CD4-positive, alpha-beta T cell treated with Interleukin-15 for 4 hours (primary cell): ENCODE data around the gene CEBPB.
"Not testable (repeated sequence)": the region's sequence is repeated elsewhere in the genome, so short reads cannot be mapped to it uniquely, and the experiment has no call there.

ENCODE experiments used
- DNase-seq: peaks from one replicate; pipeline ENCODE4 v3.0.0-alpha.2; 2020; ENCODE audit warnings: low spot score

Gene CEBPB

DNA sequence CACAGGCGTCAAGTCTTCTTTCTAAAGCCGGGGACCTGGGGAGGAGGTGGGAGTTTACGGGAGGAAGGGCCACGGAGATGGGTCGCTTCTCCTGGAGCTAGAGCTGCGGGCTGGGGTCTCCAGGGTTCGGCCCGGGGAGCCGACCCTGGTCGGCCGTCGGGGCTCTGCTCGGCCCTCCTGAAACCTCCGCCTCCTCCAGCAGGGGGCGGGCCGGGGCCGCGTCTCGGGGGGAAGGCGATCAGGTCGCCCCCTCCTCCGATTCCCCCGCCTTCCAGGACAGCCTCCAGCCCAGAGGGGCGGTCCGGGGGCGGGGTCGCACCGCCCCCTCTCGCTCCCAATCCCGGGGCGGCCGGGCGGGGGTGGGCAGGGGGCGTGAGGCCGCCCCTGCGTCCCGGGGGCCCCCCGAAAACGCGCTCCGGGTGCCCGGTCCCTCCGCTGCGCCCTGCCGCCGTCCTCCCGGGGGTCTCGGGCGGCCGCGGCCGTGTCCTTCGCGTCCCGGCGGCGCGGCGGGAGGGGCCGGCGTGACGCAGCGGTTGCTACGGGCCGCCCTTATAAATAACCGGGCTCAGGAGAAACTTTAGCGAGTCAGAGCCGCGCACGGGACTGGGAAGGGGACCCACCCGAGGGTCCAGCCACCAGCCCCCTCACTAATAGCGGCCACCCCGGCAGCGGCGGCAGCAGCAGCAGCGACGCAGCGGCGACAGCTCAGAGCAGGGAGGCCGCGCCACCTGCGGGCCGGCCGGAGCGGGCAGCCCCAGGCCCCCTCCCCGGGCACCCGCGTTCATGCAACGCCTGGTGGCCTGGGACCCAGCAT, at the start of gene CEBPB:
Gene CEBPB (plus strand): TSS at position 580 of the 814 bp plus-strand sequence. CDS start 204 bp downstream, at position 784.
- DNase-seq, result peak; percentile 82

DNA sequence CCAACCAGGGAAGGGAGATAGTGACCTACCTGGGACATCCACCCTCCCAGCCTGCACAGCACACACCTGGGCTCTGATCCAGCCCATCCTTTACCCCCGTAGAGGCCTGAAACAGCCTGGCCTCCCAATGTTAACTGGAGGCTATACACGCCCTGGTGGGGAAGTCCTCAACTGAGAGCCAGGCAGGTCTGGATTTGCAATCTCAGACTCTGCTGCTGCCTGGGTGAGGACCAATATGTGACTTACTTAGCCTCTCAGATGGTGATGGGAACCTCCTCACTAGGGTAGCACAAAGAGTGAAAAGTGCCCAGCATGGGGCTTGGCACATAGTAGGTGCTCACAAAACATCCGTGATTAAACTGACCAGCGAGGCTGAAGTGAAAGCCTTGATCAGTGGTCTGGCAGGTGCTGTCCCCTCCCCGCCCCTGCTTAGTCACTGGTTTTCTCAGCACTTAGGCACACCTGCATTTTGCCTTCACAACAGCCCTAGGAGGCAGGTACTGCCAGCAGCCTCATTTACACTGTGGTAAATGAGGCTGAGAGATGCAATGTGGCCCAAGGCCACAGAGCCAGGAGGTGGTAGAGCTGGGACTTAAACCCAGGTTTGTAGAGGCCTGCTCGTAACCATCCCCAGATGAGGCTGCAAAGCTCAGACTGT, 49.5 kb upstream of the CEBPB start:
- DNase-seq, result no peak

DNA sequence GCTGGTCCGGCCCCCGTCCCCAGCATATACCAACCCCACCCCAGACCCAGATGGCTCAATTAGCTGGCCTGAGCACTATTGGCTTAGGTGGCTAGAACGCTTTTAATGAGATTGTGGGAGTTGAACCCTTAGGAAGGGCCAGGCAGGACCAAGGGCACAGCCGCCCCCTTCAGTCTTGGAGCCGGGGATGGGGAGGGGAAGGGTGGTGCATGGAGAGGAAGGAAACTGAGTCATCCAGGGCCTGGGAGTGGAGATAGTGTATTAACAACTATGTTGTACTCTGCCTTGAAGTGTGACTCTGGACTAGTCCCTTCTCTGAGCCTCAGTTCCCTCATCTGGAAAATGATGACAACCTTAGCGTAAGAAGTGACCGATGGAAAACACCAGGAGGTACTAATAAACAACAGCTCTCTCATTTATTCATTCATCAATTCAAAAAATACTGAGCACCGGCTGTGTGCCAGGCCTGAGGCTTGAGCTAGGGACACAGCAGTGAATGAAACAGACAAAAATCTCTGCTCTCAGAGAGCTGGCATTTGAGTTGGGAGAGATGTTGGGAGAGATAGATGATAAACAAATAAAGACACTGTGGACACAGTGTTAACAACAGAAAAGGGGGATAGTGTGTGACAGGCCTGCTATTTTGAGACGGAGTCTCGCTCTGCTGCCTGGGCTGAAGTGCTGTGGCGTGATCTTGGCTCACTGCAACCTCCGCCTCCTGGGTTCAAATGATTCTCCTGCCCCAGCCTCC, 48.6 kb upstream of the CEBPB start:
- DNase-seq, result no peak

DNA sequence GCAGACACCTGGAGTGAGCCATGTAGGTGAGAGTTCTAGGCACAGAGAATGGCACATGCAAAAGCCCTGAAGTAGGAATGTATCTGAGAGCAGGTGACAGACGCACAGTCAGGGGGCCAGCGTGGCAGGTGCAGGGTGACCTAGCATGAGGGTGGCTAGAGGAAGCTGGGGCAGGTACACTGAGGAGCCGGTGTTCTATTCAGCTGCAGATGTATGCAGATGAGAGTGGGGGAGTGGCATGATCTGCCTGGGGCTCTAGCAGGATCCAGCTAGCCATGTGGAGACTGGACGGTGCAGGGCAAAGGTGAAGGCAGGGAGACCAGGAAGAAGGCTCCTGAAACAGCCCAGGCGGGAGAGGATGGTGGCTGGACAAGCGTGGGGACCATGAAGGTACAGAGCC, 47.8 kb upstream of the CEBPB start:
- no peak for DNase-seq

DNA sequence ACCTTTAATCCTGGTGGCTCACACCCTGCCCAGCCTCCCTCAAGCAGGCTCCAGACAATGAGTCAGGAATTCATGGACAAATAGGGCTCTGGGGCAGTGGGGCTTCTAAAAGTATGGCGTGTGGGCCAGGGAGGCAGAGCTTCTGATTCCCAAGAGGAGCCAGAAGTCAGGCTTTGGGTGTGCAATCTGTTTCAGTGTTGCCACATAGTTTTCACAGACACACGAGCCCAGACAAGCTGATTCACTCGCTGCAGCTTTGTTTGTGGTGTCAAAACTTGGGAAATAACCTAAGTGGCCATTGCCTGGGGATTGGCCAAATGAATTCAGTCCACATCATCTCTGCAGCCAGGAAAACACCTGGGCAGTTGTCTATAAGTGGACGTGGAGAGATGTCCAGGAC, 46.3 kb upstream of the CEBPB start:
- DNase-seq, result no peak

DNA sequence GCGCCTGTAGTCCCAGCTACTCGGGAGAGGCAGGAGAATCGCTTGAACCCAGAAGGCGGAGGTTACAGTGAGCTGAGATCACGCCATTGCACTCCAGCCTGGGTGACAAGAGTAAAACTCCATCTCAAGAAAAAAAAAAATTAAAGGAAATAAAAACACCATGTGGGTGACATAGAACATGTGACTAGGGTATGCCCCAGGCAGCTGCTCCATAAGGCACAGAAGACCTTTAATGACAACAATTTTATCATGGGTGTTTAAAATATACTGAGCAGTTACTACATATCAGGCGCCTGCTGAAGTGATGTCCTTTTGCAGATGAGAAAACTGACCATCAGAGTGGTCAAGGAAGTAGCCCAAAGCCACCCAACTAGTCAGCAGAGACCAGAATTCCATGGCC, 45.1 kb upstream of the CEBPB start:
- DNase-seq, result no peak

DNA sequence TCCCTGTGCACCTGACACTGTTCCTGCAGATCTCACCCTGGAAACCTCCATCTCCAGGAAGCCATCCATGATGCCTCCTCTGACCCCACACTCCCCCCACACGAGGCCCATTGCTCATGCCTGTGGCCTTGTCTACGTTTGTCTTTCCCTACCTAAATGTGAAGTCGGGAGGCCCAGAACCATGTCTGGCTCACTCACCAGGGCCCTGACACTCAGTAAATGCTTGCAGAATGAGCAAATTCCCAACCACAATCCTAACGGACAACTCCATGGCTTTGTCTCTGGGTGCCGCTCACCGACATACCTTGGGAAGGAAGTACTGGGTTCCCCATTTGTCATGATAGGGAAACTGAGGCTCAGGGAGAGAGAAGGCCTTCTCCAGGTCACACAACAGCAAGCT, 44.4 kb upstream of the CEBPB start:
- DNase-seq, result no peak

DNA sequence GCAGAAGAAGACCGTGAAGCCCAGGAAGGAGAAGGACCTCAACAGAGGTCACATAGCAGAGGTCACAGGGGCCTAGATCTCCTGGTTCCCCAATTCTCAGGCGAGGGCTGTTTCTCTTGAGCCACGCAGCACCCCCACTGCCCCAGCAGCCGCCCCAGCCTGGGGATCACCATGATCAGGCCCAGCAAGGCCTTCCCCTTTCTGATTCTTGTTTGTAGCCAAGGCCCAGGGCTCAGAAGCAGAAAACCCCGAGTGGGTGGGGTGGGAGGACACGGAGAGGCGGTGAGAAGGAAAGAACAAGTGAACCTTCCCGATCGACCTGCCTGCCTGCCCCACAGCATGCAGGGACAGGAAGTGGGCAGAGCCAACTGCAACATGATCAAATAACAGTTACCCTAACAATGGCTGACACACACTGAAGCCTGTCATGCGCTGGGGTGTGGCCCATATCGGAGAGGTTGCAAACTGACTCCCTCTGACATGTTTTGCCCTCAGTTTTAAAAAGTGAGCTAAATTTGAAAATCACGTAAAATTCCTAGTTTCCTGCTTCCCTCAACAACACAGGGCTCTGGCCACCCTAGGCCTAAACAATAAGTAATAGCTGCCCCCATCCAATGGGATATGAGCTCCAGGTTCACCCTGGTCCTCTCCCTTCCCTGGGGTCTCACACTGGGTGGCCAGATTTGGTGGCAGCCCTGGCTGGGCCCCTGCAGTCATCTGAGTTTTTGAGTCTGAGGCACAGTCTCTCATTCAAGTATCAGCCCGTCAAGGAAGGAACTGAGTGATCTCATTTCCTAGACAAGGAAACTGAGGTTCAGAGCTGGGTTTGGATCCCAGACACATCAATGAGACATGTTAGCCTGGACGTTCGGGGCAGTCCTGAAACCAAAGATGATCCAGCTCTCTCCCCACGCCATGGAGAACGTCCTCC, 43.6 kb upstream of the CEBPB start:
- peak; percentile 84 for DNase-seq

DNA sequence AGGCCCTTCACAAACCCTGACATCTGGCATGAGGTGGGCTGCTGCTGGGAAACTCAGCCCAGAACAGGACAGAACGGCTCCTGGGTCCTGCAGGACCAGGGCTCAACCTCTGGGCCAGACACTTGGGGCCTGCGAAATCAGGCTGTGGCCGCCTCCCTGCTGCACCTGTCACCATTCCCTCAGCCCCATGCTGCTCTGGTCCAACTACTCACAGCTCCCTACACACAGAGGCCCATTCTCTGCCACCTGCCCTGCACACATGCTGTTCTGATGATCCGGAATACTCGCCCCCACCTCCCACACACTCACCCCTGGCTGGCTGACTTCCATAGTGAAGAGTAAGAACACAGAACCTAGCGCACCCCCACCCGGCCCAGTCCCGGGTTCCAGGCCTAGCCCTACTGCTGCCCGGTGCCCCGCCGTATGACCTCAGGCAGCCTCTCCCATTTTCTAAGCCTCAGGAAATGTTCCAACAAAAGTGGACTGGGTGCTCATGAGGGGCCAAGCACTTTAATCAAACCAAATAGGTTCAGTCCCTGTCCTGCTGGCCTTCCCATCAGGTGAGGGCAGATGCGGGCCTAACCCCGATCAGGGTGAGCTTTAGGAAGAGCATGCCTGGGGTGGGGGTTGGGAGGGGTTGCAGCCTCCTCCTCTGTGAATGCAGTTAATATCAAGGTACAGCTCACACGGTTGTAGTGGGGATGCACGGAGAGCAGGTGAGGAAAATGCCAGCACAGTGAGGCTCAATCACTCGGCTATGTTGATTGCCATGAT, 41.0 kb upstream of the CEBPB start:
- no peak for DNase-seq

DNA sequence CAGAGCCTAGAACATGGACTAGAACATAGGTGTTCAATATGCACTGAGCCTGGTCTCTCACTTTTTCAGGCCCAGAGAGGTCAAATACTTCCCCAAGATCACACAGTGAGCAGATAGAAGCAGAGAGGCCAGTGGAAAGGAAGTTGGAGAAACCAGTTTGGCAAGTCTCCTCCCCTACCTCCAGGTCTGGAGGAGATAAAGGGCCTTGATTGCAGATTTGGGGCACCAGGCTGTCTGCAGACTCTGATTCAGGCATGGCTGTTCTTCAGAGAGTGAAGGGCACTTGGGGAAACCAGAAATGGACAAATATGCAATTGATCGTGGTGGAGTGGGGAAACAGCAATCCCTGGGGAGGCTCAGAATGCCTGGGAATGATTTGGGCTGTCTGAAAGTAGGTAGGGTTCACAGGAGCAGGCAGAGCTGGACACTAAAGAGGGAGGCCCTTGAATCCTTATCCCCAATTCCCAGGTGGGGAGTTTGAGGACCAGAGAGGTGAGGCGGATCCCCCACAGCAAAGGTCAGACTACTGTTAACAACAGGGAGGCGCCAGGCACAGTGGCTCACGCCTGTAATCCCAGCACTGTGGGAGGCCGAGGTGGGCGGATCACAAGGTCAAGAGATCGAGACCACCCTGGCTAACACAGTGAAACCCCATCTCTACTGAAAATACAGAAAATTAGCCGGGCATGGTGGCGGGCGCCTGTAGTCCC, 39.4 kb upstream of the CEBPB start:
- no peak for DNase-seq

DNA sequence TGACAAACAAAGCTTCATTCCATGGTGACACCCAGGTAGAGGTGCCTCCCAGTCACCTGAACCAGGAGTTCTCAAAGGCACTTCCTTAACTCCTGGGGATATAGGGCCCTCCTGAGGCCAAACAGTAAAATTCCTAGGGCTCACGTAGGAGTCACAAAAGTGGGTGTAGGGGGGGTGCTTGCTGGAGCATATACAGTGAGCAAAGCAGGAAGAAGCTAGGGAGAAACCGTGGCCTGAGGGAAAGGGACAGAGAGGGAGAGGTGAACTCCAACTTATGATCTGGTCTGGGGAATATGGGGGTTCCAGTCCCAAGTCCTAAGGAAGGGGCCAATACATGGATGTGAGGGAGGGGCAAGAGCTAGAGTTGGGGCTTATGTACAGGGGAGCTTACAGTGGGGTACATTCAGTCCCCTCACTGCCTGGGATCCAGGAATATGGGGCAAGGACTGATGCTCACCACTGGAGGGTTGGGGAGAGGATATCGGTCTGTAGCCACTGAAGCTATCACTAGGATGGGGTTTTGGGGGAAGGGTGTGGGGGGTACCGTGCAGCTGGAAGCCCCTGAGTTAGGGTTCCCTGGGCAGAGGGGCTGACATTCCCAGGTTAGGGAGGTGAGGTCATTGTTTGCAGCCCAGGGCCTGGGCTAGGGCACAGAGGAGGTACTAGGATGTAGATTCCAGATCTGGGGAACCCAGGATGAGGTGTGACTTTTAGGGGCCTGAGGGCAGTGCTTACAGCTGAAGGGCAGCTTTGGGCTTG, 38.1 kb upstream of the CEBPB start:
- no peak for DNase-seq

DNA sequence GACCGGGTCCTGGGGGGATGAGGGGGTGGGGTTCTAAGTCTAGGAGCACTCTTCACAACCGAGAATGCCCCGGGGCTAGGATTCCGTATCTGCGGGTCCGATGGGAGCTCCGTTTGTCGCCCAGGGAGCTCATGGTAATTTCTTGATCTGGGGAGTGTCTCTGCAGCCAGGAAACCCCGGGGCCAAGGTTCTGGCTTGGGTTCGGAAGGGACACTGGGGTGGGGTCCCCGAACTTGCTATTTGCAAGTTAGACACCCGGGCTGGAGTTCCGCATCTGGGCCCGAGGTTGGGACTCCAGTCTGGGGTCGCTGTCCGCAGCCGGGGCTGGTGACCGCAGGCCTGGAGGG, 37.5 kb upstream of the CEBPB start:
- no peak for DNase-seq

DNA sequence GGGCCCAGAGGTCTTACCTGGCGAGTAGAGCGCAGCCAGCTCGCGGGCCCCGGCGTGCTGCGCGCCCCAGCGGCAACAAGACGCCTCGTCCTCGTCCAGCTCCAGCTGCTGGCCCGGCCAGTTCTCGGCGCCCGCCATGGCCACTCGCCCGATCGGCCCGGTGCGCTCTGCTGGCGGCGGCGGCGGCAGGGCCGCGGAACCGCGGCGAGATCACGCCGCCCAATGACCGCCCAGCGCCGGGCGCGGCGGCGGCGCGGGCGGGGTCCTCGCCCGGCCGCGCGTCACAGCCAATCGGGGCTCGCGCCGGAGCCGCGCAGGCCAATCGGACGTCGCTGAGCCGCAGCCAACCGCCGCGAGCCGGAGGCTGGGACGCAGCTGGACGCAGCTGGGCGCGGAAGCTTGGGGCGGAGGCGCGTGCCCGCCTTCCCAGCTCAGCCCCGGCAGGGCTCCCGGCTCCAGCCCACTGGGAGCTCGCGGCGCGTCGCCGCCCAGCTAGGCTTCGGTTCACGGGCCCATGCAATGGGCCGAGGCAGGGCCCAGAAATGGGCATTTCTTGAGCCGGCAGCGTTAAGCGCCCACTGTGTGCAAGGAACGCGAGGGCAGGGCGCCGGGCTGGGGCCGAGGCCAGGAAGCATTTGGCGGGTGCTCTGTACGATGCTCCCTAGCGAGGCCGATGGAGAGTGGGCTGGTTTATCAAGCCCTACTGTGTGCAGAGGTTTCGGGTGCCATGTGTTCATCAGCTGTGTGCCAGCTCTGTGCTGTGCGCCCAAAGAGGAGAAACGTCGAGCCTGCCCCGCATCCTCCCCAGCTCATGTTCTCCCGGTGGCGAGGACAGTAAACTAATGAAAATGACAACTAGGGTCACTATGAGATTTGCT, 36.9 kb upstream of the CEBPB start, which contains the start of gene PEDS1:
Gene PEDS1 (minus strand): TSS at position 224 of the 878 bp plus-strand sequence. CDS start 86 bp downstream, at position 138.
- DNase-seq, result peak; percentile 79

DNA sequence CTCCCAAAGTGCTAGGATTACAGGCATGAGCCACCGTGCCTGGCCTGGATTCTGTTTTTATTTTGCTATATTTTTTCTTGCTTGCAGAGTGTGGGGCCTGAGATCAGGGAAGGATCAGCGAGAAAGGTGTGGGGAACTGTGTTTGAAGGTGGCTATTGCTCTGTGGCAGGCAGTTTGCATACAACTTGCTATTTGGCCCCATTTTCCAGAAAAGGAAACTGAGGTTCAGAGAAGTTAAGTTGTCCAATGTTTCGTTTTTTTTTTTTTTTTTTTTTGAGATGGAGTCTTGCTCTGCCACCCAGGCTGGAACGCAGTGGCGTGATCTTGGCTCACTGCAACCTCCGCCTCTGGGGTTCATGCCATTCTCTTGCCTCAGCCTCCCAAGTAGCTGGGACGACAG, 29.1 kb upstream of the CEBPB start:
- not testable (repeated sequence) for DNase-seq

DNA sequence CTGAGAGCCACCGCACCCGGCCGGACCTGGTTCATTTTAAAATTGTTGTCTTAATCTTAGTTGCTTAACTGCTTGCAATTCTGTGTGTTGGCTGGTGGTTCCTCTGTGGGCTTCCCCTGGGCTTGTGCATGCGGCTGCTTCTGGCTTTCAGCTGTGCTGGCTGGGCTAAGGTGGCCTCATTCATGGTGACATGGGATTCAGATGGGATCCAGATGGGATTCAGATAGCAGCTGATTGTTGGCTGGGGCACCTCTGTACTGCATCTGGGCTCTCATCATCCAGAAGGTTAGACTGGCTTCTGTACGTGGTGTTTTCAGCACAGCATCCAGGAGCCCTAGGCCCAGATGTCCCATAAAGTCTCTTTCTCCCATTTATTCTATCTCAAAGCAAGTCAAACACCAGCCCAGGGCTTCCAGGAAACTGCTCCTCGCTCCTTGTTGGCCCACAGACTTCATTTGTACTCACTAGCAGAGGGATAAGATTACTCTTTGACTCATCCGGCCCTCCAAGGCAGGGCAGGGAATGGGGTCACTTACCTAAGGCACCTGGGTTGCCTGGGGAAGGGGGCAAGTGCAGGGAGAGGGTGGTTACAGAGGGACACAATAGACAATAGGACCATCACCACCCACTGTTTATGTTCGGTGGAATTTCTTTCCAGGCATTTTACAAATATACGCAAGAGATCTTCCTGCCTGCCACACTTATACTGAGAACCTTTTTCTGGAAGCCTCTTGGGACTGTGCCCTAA, 26.9 kb upstream of the CEBPB start:
- DNase-seq, result no peak

DNA sequence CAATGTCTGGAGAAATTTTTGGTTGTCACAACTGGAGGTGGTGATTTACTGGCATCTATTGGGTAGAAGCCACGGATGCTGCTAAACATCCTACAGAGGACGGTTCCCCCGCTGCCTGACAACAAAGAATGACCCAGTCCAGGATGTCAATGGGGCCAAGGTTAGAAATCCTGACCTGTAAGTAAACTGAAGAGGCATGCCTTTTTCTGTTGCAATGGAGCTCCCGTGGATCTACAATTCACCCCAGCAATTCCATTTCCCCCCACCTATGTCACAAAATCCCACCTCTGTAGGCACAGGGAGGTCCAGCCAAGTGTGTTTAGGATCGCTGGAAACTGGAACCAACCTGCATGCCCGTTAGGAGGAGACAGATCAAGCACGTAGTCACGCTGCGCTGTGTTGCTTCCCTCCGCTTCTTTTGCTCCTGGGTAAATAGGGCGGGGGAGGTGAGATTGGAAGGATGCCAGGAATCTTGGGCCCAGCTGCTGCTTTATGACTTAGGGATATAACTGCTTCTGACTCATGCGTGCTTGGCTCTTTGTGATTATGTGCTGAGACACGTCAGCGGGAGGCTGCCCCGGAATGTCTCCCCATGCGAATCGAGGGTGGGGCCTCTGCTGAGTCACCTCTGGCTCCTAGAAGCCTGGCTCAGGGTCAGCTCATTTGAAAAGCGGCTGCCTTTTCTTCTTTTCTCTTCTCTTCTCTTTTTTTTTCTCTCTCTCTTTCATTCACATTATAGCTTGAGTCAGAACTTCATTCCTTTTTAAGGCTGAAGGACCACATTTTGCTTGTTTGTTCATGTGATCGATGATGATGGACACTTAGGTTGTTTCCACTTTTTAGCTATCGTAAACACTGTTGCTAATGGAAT, 24.7 kb upstream of the CEBPB start:
- peak; percentile 87 for DNase-seq

DNA sequence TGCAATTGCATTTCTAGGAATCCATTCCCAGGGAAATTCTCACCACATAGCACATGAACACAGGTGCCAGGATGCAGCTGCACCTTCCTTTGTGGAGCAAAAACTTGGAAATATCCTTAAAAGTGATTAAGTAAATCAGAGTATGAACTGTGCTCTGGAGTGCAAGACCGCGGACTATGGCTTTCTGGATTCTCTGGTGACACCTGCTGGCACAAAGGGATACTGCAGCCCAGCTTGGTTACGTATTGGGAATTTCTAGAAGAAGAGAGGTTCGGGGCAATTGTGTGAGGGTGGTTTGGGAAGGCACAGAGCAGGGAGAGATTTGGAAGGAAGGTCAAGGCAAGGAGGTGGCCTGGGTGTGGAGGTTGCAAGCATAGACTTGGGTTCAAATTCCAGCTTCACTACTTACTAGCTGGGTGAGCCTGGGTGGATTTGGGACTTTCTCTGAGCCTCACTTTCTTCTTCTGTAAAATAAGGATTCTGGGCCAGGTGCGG, 21.3 kb upstream of the CEBPB start:
- peak; percentile 82 for DNase-seq
